Activated naive CD4-positive, alpha-beta T cell treated with anti-CD3 and anti-CD28 coated beads, Interleukin-2, amount 50 U/mL, for 72 hours (primary cell): ENCODE data around the gene FRS3. TPM values are rescaled to one million over a fixed set of nuclear protein-coding genes. Genes with fewer than 3 reads are reported as not detected.
"Not testable (repeated sequence)": the region's sequence is repeated elsewhere in the genome, so short reads cannot be mapped to it uniquely, and the experiment has no call there.

ENCODE experiments used
- ATAC-seq, 2 donors: fragments of 150-1000 bp; cut with Tn5 transposase; 2 replicates each; pipeline ENCODE4 v1.10.0; 2021; ENCODE audit warnings: mild to moderate bottlenecking in 2 of 2, moderate library complexity in 2 of 2
- DNase-seq, 2 donors: peaks; one replicate each; pipeline ENCODE4 v3.0.0; 2021 to 2022; ENCODE audit warnings: low spot score in 2 of 2
- H3K27ac Mint-ChIP-seq, 2 donors: one replicate each; pipeline ENCODE4 v1.8.0; 2022; ENCODE audit warnings: mild to moderate bottlenecking in 2 of 2, mixed read lengths in 2 of 2
- H3K36me3 Mint-ChIP-seq, 2 donors: one replicate each; pipeline ENCODE4 v1.8.0; 2022; ENCODE audit warnings: mixed read lengths in 2 of 2
- H3K9me3 Mint-ChIP-seq, 2 donors: one replicate each; pipeline ENCODE4 v1.8.0; 2022; ENCODE audit warnings: mixed read lengths in 2 of 2
- total RNA-seq, 2 donors: library from RNA; stranded (reverse); gene quantifications; one replicate each; pipeline ENCODE4 v1.2.3, GENCODE V29; 2022

Gene FRS3
- total RNA-seq, result 1 to 10 TPM; 3.1 to 5.2 TPM

GRCh38 chr6:41779788-41780550 is at the start of gene FRS3:
FRS3 (minus strand) TSS chr6:41779900; CDS start chr6:41776987, 2,913 bp downstream.
- H3K27ac Mint-ChIP-seq, result peak within 1 kb of the TSS; percentile 49 to 90
- ATAC-seq (peak; percentile 98), DNase-seq (peak; percentile 97 to 100)
- H3K36me3 Mint-ChIP-seq, result no peaks in the 10 kb centered on the region
- H3K9me3 Mint-ChIP-seq, result no peaks in the 10 kb centered on the region

- H3K36me3 Mint-ChIP-seq, result no peaks in the 10 kb centered on the region
- DNase-seq, result no peak
- no peaks in the 10 kb centered on the region for H3K9me3 Mint-ChIP-seq
- no peak overlapping the region for H3K27ac Mint-ChIP-seq
- no peak for ATAC-seq
Observed at GRCh38 chr6:41826343-41827022, 46.8 kb upstream of the FRS3 start.

GRCh38 chr6:41824571-41825569 is 45.2 kb upstream of the FRS3 start:
- ATAC-seq (no peak), DNase-seq (no peak)
- H3K9me3 Mint-ChIP-seq, result no peaks in the 10 kb centered on the region
- H3K27ac Mint-ChIP-seq, result no peak overlapping the region
- H3K36me3 Mint-ChIP-seq, result no peaks in the 10 kb centered on the region

GRCh38 chr6:41823178-41823577 is 43.5 kb upstream of the FRS3 start:
- H3K36me3 Mint-ChIP-seq, result no peaks in the 10 kb centered on the region
- no peak overlapping the region for H3K27ac Mint-ChIP-seq
- no peaks in the 10 kb centered on the region for H3K9me3 Mint-ChIP-seq
- ATAC-seq (no peak), DNase-seq (no peak)

- Mint-ChIP-seq H3K9me3 (no peaks in the 10 kb centered on the region), H3K27ac (no peak overlapping the region), H3K36me3 (no peaks in the 10 kb centered on the region)
- no peak for DNase-seq
- no peak for ATAC-seq
Observed at GRCh38 chr6:41822021-41822420, 42.3 kb upstream of the FRS3 start.

- no peak for ATAC-seq
- Mint-ChIP-seq H3K27ac (no peak overlapping the region), H3K36me3 (no peaks in the 10 kb centered on the region), H3K9me3 (no peaks in the 10 kb centered on the region)
- DNase-seq, result no peak
Observed at GRCh38 chr6:41821266-41821665, 41.6 kb upstream of the FRS3 start.

GRCh38 chr6:41818271-41819054 is 38.8 kb upstream of the FRS3 start:
- Mint-ChIP-seq H3K9me3 (no peaks in the 10 kb centered on the region), H3K27ac (no peak overlapping the region), H3K36me3 (no peaks in the 10 kb centered on the region)
- DNase-seq (no peak), ATAC-seq (no peak)

GRCh38 chr6:41815587-41815986 is 35.9 kb upstream of the FRS3 start:
- ATAC-seq (no peak), DNase-seq (no peak)
- no peaks in the 10 kb centered on the region for H3K36me3 Mint-ChIP-seq
- no peak overlapping the region for H3K27ac Mint-ChIP-seq
- no peaks in the 10 kb centered on the region for H3K9me3 Mint-ChIP-seq

- DNase-seq, result no peak
- Mint-ChIP-seq H3K36me3 (no peaks in the 10 kb centered on the region), H3K9me3 (no peaks in the 10 kb centered on the region), H3K27ac (no peak overlapping the region)
- ATAC-seq, result no peak
Observed at GRCh38 chr6:41814629-41815028, 34.9 kb upstream of the FRS3 start.

GRCh38 chr6:41813956-41814355 is 34.3 kb upstream of the FRS3 start:
- no peak for DNase-seq
- H3K9me3 Mint-ChIP-seq, result no peaks in the 10 kb centered on the region
- no peak for ATAC-seq

GRCh38 chr6:41813469-41813868 is 33.8 kb upstream of the FRS3 start:
- Mint-ChIP-seq H3K36me3 (no peaks in the 10 kb centered on the region), H3K27ac (no peak overlapping the region), H3K9me3 (no peaks in the 10 kb centered on the region)
- DNase-seq (no peak), ATAC-seq (no peak)

More at GRCh38 chr6:41813956-41814355, 34.3 kb upstream of the FRS3 start:
- H3K27ac Mint-ChIP-seq, result no peak overlapping the region
- H3K36me3 Mint-ChIP-seq, result no peaks in the 10 kb centered on the region

- not testable (repeated sequence) for H3K9me3 Mint-ChIP-seq, H3K36me3 Mint-ChIP-seq, DNase-seq, ATAC-seq, H3K27ac Mint-ChIP-seq
Observed at GRCh38 chr6:41811946-41812345, 32.2 kb upstream of the FRS3 start.

- Mint-ChIP-seq H3K27ac (no peak overlapping the region), H3K9me3 (no peaks in the 10 kb centered on the region), H3K36me3 (no peaks in the 10 kb centered on the region)
- DNase-seq (no peak), ATAC-seq (no peak)
Observed at GRCh38 chr6:41811095-41811494, 31.4 kb upstream of the FRS3 start.

- ATAC-seq (no peak), DNase-seq (no peak)
- no peaks in the 10 kb centered on the region for H3K9me3 Mint-ChIP-seq
Observed at GRCh38 chr6:41805830-41806774, 26.4 kb upstream of the FRS3 start.

GRCh38 chr6:41801380-41801779 is 21.7 kb upstream of the FRS3 start:
- H3K27ac Mint-ChIP-seq, result no peak overlapping the region
- no peak for DNase-seq
- ATAC-seq, result no peak
- H3K36me3 Mint-ChIP-seq, result no peaks in the 10 kb centered on the region
- H3K9me3 Mint-ChIP-seq, result no peaks in the 10 kb centered on the region

More at GRCh38 chr6:41805830-41806774, 26.4 kb upstream of the FRS3 start:
- Mint-ChIP-seq H3K27ac (no peak overlapping the region), H3K36me3 (no peaks in the 10 kb centered on the region)
